Nephron progenitor cell (in vitro differentiated cells): Measurements from ENCODE around the gene HDAC4.

Source experiments
- DNase-seq: peaks from one replicate; pipeline ENCODE4 v3.0.0; 2021
- H3K27ac Mint-ChIP-seq: 2 replicates; pipeline ENCODE4 v1.8.0; 2021; ENCODE audit warnings: mild to moderate bottlenecking, moderate library complexity, mixed read lengths
- H3K27me3 Mint-ChIP-seq: 2 replicates; pipeline ENCODE4 v1.8.0; 2021; ENCODE audit warnings: mild to moderate bottlenecking, low read depth, mixed read lengths; ENCODE audit not compliant: poor library complexity
- H3K36me3 Mint-ChIP-seq: 2 replicates; pipeline ENCODE4 v1.8.0; 2021; ENCODE audit warnings: low read depth, mixed read lengths
- H3K4me1 Mint-ChIP-seq: 2 replicates; pipeline ENCODE4 v1.8.0; 2021; ENCODE audit warnings: mixed read lengths
- H3K4me3 Mint-ChIP-seq: 2 replicates; pipeline ENCODE4 v1.8.0; 2021; ENCODE audit warnings: mild to moderate bottlenecking, moderate library complexity, mixed read lengths
- H3K9me3 Mint-ChIP-seq: 2 replicates; pipeline ENCODE4 v1.8.0; 2021; ENCODE audit warnings: mild to moderate bottlenecking, moderate library complexity, mixed read lengths
- CTCF ChIP-seq: fragments of 200-600 bp; sonication (generic); IDR thresholded peaks from 2 replicates; pipeline ENCODE4 v1.5.0; 2021; ENCODE audit warnings: antibody characterized with exemption

HDAC4 gene

GRCh38 chr2:239166201-239166834 is 234.5 kb downstream of the HDAC4 start:
- peaks cover 3% of the 10 kb centered on the region for H3K27me3 Mint-ChIP-seq
- no peak overlapping the region for H3K27ac Mint-ChIP-seq
- H3K4me1 Mint-ChIP-seq, result peaks cover 13% of the 10 kb centered on the region
- TF ChIP-seq CTCF, result no peak
- no peak overlapping the region for H3K4me3 Mint-ChIP-seq
- peaks cover 12% of the 10 kb centered on the region for H3K9me3 Mint-ChIP-seq
- H3K36me3 Mint-ChIP-seq, result peaks cover 60% of the 10 kb centered on the region
- DNase-seq, result no peak

GRCh38 chr2:239165206-239165831 is 235.5 kb downstream of the HDAC4 start:
- H3K9me3 Mint-ChIP-seq, result peaks cover 2% of the 10 kb centered on the region
- H3K4me3 Mint-ChIP-seq, result no peak overlapping the region
- DNase-seq, result no peak
- peak overlapping the region; percentile 18 for H3K27ac Mint-ChIP-seq
- peaks cover 3% of the 10 kb centered on the region for H3K27me3 Mint-ChIP-seq
- peaks cover 60% of the 10 kb centered on the region for H3K36me3 Mint-ChIP-seq
- peaks cover 13% of the 10 kb centered on the region for H3K4me1 Mint-ChIP-seq
- no peak for TF ChIP-seq CTCF

GRCh38 chr2:239164335-239164871 is 236.4 kb downstream of the HDAC4 start:
- Mint-ChIP-seq H3K36me3 (peaks cover 61% of the 10 kb centered on the region), H3K9me3 (no peaks in the 10 kb centered on the region), H3K27me3 (peaks cover 3% of the 10 kb centered on the region), H3K27ac (no peak overlapping the region), H3K4me1 (peaks cover 13% of the 10 kb centered on the region), H3K4me3 (no peak overlapping the region)
- DNase-seq, result no peak
- TF ChIP-seq CTCF, result no peak

GRCh38 chr2:239163688-239164334 is 237.0 kb downstream of the HDAC4 start:
- no peak for TF ChIP-seq CTCF
- DNase-seq, result no peak
- Mint-ChIP-seq H3K9me3 (no peaks in the 10 kb centered on the region), H3K27me3 (peaks cover 3% of the 10 kb centered on the region), H3K36me3 (peaks cover 56% of the 10 kb centered on the region), H3K4me3 (no peak overlapping the region), H3K4me1 (peaks cover 16% of the 10 kb centered on the region), H3K27ac (no peak overlapping the region)

- Mint-ChIP-seq H3K9me3 (no peaks in the 10 kb centered on the region), H3K27me3 (peaks cover 3% of the 10 kb centered on the region), H3K4me1 (peaks cover 20% of the 10 kb centered on the region), H3K27ac (peak overlapping the region; percentile 83), H3K36me3 (peaks cover 52% of the 10 kb centered on the region), H3K4me3 (no peak overlapping the region)
- TF ChIP-seq CTCF, result no peak
- no peak for DNase-seq
These were observed 237.7 kb downstream of the HDAC4 start for GRCh38 chr2:239162976-239163687.
